Ectodermal cell (in vitro differentiated cells): ENCODE data around the gene SPPL3.

Source experiments
- H3K27ac ChIP-seq: 2 replicates; pipeline ENCODE4 v1.7.0; 2013; ENCODE audit warnings: mild to moderate bottlenecking, low read depth, low read length; ENCODE audit not compliant: insufficient read depth, poor library complexity, severe bottlenecking
- H3K27me3 ChIP-seq: 2 replicates; pipeline ENCODE4 v1.7.0; 2013; ENCODE audit warnings: mild to moderate bottlenecking, low read length; ENCODE audit not compliant: insufficient read depth, control insufficient read depth, poor library complexity, severe bottlenecking
- H3K36me3 ChIP-seq: one replicate; pipeline ENCODE4 v1.7.0; 2013; ENCODE audit warnings: low read length; ENCODE audit not compliant: control insufficient read depth, insufficient read depth
- H3K4me1 ChIP-seq: one replicate; pipeline ENCODE4 v1.7.0; 2013; ENCODE audit warnings: low read length; ENCODE audit not compliant: control insufficient read depth, insufficient read depth
- H3K4me3 ChIP-seq: 2 replicates; pipeline ENCODE4 v1.7.0; 2013; ENCODE audit warnings: low read depth, low read length, control low read depth; ENCODE audit not compliant: insufficient read depth
- H3K9me3 ChIP-seq: 2 replicates; pipeline ENCODE4 v1.7.0; 2013; ENCODE audit warnings: mild to moderate bottlenecking, low read length, moderate library complexity; ENCODE audit not compliant: control insufficient read depth
- WGBS, 2 experiments: methylation state at CpG; one replicate each; pipeline ENCODE4 v1.1.7; 2013; ENCODE audit warnings: missing lambda C conversion rate in 2 of 2; 5-methylcytosine and 5-hydroxymethylcytosine counted together

Gene SPPL3

DNA sequence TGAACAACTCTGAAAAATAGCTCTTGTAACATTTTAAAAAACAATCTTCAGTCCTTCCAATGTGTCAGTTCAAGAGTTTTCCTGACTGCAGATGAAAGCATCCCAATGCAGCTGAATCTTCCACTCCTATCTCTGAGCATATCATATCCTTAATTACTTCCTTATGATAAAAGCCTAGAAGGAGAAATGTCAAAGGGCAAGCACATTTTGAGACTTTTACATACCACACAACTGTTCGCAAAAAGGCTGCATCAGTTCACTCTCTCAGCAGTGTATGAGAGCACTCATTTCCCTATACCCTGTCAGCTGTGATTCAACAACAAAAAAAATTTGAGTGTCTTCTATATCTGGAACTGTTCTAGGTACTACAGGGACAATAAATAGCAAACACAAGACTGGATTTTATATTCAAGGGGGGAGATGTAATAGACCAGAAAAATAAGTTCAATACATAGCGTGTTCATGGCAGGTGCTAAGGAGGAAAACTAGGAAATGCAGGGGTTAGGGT, 112.4 kb downstream of the SPPL3 start:
- H3K36me3 ChIP-seq: no peaks in the 10 kb centered on the region
- no peaks in the 10 kb centered on the region for H3K9me3 ChIP-seq
- 96% methylated on average over 2 of the region's 2 CpGs for WGBS, 2 experiments
- H3K4me1 ChIP-seq: no peaks in the 10 kb centered on the region
- no peak overlapping the region for H3K27ac ChIP-seq
- H3K4me3 ChIP-seq: no peak overlapping the region
- H3K27me3 ChIP-seq: no peaks in the 10 kb centered on the region

DNA sequence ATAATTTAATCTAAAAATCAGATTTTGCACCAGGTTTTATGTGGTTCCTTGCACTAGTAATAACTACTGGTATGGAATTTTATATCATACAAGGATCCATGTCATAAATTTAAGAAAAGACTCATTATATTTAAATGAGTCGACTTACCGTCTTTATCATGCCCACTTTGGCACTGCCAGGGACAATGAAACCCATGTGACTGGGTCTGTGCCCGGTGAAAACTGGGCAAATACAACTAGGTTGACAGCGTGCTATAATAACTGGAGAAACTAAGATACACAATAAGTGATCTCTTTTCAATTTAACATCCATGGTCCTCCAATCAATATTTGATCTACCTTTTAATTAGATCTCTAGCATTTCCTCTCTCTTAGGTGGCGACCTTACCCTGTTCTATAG, 114.0 kb downstream of the SPPL3 start:
- no peak overlapping the region for H3K4me3 ChIP-seq
- H3K9me3 ChIP-seq: no peaks in the 10 kb centered on the region
- no peak overlapping the region for H3K27ac ChIP-seq
- H3K4me1 ChIP-seq: no peaks in the 10 kb centered on the region
- H3K36me3 ChIP-seq: no peaks in the 10 kb centered on the region
- H3K27me3 ChIP-seq: no peaks in the 10 kb centered on the region
- WGBS, 2 experiments: 96 to 98% methylated on average over 5 of the region's 5 CpGs

DNA sequence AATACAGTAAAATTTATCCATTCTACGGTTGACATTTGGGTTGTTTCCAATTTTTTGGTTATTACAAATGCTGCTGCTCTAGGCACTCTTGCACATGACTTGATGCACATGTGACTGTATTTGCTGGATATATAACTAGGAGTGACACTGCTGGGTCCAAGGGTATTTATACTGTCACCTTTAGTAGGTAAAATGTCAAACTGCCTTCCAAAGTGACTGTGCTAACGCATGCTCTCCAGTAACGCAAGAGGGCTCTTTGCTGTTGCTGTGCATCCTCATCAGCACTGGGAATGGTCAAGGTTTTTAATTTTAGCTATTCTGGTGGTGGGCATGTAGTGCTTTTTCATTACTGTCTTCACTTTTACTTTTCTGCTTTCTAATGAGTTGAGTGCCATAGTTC, 116.3 kb downstream of the SPPL3 start:
- Histone ChIP-seq H3K36me3 (no peaks in the 10 kb centered on the region), H3K4me1 (no peaks in the 10 kb centered on the region), H3K9me3 (no peaks in the 10 kb centered on the region), H3K27ac (no peak overlapping the region), H3K27me3 (no peaks in the 10 kb centered on the region), H3K4me3 (no peak overlapping the region)
- WGBS, 2 experiments: 95 to 97% methylated on average over 3 of the region's 3 CpGs

DNA sequence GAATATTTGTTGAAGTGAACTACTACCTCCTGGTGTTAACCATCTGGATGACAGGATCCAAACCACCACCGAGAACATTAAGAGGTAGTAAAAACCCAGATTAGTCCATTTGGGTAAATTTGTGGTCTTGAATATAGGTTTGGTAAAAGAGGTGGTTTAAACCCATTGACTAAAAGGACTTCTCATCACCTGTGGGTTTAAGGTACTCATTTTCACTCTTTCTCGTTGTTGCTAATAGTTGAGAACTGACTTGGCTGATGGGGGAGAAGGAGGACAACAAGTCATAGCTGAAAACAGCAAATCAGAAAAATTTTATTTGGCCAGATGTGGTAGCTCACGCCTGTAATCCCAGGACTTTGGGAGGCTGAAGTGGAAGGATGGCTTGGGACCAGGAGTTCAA, 119.4 kb downstream of the SPPL3 start:
- 90 to 98% methylated on average over 3 of the region's 3 CpGs for WGBS, 2 experiments
- H3K36me3 ChIP-seq: peaks cover 7% of the 10 kb centered on the region

DNA sequence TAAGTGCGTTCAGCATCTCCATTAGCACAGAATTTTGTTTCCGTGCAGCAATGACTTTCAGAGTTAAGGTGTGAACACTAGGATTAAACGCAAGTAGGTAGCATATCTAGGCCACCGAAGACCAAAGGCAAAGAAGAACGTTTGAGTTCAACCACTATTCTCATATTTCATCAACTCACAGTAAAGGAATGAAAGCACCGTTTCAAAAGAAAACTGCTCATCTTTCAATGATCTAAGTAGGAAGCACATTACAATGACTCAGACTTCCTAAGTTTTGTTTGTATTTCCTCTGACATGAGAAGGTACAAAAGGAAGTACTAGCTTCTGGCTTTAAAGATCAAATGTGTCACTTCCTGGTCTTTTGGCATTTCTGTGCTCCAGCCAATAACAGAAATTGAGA, 121.0 kb downstream of the SPPL3 start:
- no peak overlapping the region for H3K27ac ChIP-seq
- 94% methylated on average over 6 of the region's 6 CpGs for WGBS, 2 experiments
- H3K4me3 ChIP-seq: no peak overlapping the region
- no peaks in the 10 kb centered on the region for H3K27me3 ChIP-seq
- no peaks in the 10 kb centered on the region for H3K4me1 ChIP-seq
- peaks cover 7% of the 10 kb centered on the region for H3K36me3 ChIP-seq
- H3K9me3 ChIP-seq: no peaks in the 10 kb centered on the region

More for the DNA sequence above, 119.4 kb downstream of the SPPL3 start:
- H3K27ac ChIP-seq: no peak overlapping the region
- no peaks in the 10 kb centered on the region for H3K9me3 ChIP-seq
- H3K27me3 ChIP-seq: no peaks in the 10 kb centered on the region
- no peak overlapping the region for H3K4me3 ChIP-seq
- no peaks in the 10 kb centered on the region for H3K4me1 ChIP-seq

DNA sequence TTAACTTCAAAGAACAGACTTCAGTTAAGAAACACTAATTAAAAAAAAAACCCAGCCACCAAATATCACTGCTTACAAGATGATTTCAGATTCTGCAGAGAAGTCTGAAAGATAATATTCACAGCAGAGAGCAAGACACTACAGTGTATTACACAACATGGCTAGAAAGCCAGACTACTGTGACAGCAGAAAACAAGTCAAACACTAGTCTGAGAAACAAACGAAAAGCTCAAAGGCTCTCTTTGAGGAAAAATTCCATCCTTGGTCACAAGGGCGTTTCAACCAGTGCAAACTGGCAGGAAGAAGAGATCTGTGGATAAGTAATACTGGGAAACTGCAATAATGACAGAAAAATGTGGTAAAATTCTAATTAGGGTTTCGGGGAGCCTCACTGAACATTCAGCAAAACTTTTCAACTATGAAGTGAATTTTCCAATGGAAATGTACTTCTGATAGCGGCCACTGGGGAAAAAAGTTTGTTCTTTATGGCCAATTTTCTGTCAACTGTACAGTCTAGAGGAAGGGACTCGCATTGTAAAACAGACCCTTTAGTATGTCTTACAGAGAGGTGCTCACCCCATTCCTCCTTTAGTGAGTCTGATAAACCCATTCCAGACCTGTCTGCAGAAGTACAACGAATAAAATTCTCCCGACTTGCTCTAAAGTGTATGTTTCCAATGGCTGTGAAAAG, 128.2 kb downstream of the SPPL3 start:
- no peaks in the 10 kb centered on the region for H3K36me3 ChIP-seq
- peaks cover 14% of the 10 kb centered on the region for H3K4me1 ChIP-seq
- H3K27ac ChIP-seq: no peak overlapping the region
- no peaks in the 10 kb centered on the region for H3K27me3 ChIP-seq
- H3K9me3 ChIP-seq: no peaks in the 10 kb centered on the region
- WGBS, 2 experiments: 90 to 91% methylated on average over 7 of the region's 7 CpGs
- H3K4me3 ChIP-seq: no peak overlapping the region

DNA sequence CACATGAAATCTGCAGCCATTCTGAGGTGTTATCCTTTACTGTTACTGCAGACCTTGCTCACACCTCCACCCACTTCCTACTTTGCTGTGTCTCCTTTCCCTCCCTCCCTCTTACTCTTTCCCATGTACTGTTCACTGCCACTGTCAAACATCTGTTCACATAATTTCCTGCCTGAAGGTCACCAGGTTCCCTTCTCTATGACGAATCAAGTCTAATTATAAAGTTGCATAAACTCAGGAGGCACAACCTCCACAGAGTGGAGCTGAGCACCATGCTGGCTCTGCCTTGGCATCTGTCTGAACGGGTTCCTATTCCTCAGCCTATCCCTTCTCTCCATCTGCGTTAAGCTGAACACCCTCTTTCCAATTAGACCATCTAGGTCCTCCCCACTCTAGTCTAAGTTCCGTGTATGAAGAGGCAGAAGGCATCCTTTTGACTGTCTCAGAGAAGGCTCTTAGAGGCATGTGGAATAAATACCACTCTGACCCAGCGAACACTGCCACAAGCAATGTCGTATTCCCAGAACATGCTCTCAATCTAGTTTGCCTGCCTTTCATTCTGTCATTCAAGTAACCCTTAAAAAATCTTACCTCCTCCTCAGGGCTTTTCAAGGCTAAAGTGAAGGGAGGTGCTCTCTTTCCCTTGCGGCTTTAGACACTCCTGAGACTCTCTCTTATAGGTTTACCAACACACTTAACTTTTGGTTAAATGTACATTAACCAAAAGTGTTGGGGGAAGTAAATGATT, 129.8 kb downstream of the SPPL3 start:
- no peaks in the 10 kb centered on the region for H3K9me3 ChIP-seq
- no peak overlapping the region for H3K27ac ChIP-seq
- WGBS, 2 experiments: 90 to 94% methylated on average over 6 to 7 of the region's 7 CpGs
- peaks cover 23% of the 10 kb centered on the region for H3K4me1 ChIP-seq
- H3K27me3 ChIP-seq: no peaks in the 10 kb centered on the region
- H3K4me3 ChIP-seq: no peak overlapping the region
- H3K36me3 ChIP-seq: no peaks in the 10 kb centered on the region

DNA sequence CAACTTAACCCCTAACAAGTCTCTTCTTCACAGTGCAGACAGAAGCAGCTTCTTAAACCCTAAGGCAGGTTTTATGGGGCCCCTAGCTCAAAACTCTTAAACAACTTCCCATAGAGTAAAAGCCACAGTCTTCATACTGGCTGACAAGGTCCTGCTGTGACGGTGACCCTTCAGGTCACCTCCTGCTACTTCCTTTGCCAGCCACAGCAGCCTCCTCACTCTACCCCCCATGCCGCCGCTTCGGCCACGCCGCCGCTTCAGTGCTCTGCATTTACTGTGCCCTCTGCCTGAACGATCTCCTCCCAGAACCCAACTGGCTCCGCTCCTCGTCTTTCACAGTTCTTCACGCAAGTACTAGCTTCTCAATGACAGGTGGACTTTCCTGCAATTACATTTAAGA, 133.1 kb downstream of the SPPL3 start:
- WGBS, 2 experiments: 15 to 21% methylated on average over 11 of the region's 11 CpGs
- Histone ChIP-seq H3K27me3 (no peaks in the 10 kb centered on the region), H3K9me3 (no peaks in the 10 kb centered on the region), H3K4me3 (no peak overlapping the region), H3K27ac (peak overlapping the region; percentile 76), H3K36me3 (peaks cover 24% of the 10 kb centered on the region), H3K4me1 (peaks cover 23% of the 10 kb centered on the region)

DNA sequence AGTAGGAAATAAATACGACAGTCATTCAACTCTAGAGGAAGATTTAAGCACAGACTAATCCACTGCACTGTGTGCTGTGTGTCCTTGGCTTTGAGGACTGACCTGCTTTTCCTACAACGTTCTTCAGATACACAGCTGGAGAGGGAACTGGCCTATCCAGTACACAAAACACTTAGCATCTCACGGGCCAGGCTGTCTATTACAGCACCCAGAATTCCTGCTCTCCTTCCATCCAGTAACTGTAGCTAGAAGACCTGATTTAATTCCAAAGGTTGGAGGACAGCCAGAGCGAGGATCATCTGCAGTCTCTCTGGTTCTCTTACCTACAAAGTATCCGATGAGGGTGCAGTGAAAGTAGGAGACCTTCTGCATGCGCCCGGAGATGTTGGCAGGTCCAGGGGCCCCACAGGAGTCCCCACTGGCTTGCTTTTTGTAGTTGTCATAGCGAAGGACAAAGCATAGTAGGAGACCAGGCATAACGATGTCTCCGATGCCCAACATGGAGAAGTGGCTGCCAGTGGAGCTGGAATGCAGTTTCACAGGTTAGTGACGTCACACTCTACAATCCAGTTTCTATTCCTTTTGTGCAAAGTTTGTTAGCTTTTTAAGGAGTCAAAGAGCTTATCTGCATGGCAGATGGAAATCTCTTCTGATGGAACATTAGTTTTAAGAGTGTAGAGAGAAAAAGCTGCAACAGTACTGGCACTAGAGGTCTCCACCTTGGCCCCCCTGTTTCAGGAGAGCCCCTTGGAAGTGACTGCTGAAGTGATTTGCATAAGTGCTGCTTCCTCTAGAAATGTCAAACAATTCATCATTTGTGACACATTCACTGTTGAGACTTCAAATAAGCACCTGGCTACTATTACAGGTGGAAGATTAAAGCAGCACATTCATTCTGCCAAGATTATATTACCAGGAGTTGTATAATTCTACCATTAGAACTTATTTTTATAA, 136.8 kb downstream of the SPPL3 start:
- 94% methylated on average over 11 of the region's 11 CpGs for WGBS, 2 experiments

DNA sequence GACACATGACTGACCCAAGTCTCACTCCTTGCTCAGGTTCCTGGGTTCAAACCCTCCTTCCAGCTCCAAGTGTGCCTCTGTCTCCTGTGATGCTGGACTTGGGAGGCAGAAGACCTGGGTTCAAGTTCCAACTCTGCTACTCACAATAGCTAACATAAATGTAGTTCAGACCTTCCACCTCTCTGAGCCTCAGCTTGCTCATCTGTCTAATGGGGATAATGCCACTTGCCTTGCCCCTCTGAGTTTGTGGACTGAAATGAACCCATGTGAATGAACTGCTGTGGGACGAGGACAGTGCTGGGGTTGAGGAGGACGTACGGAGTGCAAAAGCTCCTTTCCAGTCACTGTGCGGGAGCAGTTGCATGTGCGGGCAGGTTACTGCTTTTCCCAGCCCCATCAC, 137.6 kb downstream of the SPPL3 start:
- H3K9me3 ChIP-seq: no peaks in the 10 kb centered on the region
- H3K4me3 ChIP-seq: no peak overlapping the region
- H3K27me3 ChIP-seq: no peaks in the 10 kb centered on the region
- WGBS, 2 experiments: 74 to 75% methylated on average over 5 of the region's 5 CpGs
- H3K4me1 ChIP-seq: peaks cover 17% of the 10 kb centered on the region
- no peak overlapping the region for H3K27ac ChIP-seq
- H3K36me3 ChIP-seq: peaks cover 35% of the 10 kb centered on the region

More for the DNA sequence above, 136.8 kb downstream of the SPPL3 start:
- no peak overlapping the region for H3K27ac ChIP-seq
- H3K4me1 ChIP-seq: peaks cover 22% of the 10 kb centered on the region
- H3K4me3 ChIP-seq: no peak overlapping the region
- H3K27me3 ChIP-seq: no peaks in the 10 kb centered on the region
- no peaks in the 10 kb centered on the region for H3K9me3 ChIP-seq
- peaks cover 35% of the 10 kb centered on the region for H3K36me3 ChIP-seq
